ENCODE measurements around the gene GTF2B. TPM values are rescaled to one million over a fixed set of nuclear protein-coding genes. Genes with fewer than 3 reads are reported as not detected.
"Not testable (repeated sequence)": the region's sequence is repeated elsewhere in the genome, so short reads cannot be mapped to it uniquely, and the experiment has no call there.

Gene GTF2B
- total and polyA plus RNA-seq, 9 donors = 23.2 to 38.7 (median 25.5) TPM

- 97 to 100% (median 98%) methylated on average over 3 of the region's 3 CpGs for WGBS, 3 donors
Observed at GRCh38 chr1:88917321-88918025, 26.1 kb upstream of the GTF2B start.

GRCh38 chr1:88916883-88917282 lies 25.5 kb upstream of the GTF2B start:
- Histone ChIP-seq H3K27ac (no peak overlapping the region), H3K4me3 (no peak overlapping the region), H3K9me3 (peaks cover 0 to 7% of the 10 kb centered on the region in 2 donors), H3K4me1 (ENCODE audit: insufficient read depth) (no peaks in the 10 kb centered on the region), H3K36me3 (no peaks in the 10 kb centered on the region), H3K27me3 (no peaks in the 10 kb centered on the region)
- DNase-seq = no peak
- 0 to 79% (median 65%) methylated on average over 1 of the region's 1 CpG for WGBS, 3 donors
- intact Hi-C loops (cut with DNase I) = no loop called here
- TF ChIP-seq POLR2A (IDR thresholded peaks at IDR 0.05) (no peak), CTCF (IDR thresholded peaks at IDR 0.05) (no peak), EP300 (IDR thresholded peaks at IDR 0.05) (no peak)

More at GRCh38 chr1:88917321-88918025, 26.1 kb upstream of the GTF2B start:
- intact Hi-C loops (cut with DNase I) = no loop called here
- H3K9me3 ChIP-seq = peaks cover 0 to 7% of the 10 kb centered on the region in 2 donors
- H3K4me3 ChIP-seq = no peak overlapping the region
- H3K27ac ChIP-seq = no peak overlapping the region
- H3K4me1 ChIP-seq (ENCODE audit: insufficient read depth) = no peaks in the 10 kb centered on the region
- DNase-seq = no peak
- no peaks in the 10 kb centered on the region for H3K27me3 ChIP-seq
- H3K36me3 ChIP-seq = no peaks in the 10 kb centered on the region
- TF ChIP-seq POLR2A (IDR thresholded peaks at IDR 0.05) = no peak
- no peak for TF ChIP-seq EP300 (IDR thresholded peaks at IDR 0.05)
- TF ChIP-seq CTCF (IDR thresholded peaks at IDR 0.05) = no peak

- H3K36me3 ChIP-seq; H3K4me1 ChIP-seq (ENCODE audit: insufficient read depth); H3K9me3 ChIP-seq; H3K27me3 ChIP-seq; H3K4me3 ChIP-seq; H3K27ac ChIP-seq; intact Hi-C loops (cut with DNase I); DNase-seq: not testable (repeated sequence)
- 88 to 95% (median 93%) methylated on average over 9 of the region's 9 CpGs for WGBS, 3 donors
Observed at GRCh38 chr1:88911800-88912199, 20.4 kb upstream of the GTF2B start.

GRCh38 chr1:88911161-88911560 lies 19.8 kb upstream of the GTF2B start:
- WGBS, 3 donors = 59 to 77% (median 74%) methylated on average over 9 of the region's 9 CpGs
- H3K36me3 ChIP-seq = no peaks in the 10 kb centered on the region
- no peak overlapping the region for H3K27ac ChIP-seq
- intact Hi-C loops (cut with DNase I) = no loop called here
- H3K9me3 ChIP-seq = no peaks in the 10 kb centered on the region
- DNase-seq = no peak
- no peak overlapping the region for H3K4me3 ChIP-seq
- no peak for TF ChIP-seq EP300 (IDR thresholded peaks at IDR 0.05)
- no peak for TF ChIP-seq CTCF (IDR thresholded peaks at IDR 0.05)
- no peak for TF ChIP-seq POLR2A (IDR thresholded peaks at IDR 0.05)
- no peaks in the 10 kb centered on the region for H3K27me3 ChIP-seq
- H3K4me1 ChIP-seq (ENCODE audit: insufficient read depth) = no peaks in the 10 kb centered on the region

GRCh38 chr1:88910401-88910800 lies 19.0 kb upstream of the GTF2B start:
- H3K36me3 ChIP-seq = no peaks in the 10 kb centered on the region
- no peak overlapping the region for H3K4me3 ChIP-seq
- DNase-seq = no peak
- no peaks in the 10 kb centered on the region for H3K4me1 ChIP-seq (ENCODE audit: insufficient read depth)
- WGBS, 3 donors = 80 to 88% (median 83%) methylated on average over 1 of the region's 1 CpG
- no peaks in the 10 kb centered on the region for H3K9me3 ChIP-seq
- no peak overlapping the region for H3K27ac ChIP-seq
- H3K27me3 ChIP-seq = no peaks in the 10 kb centered on the region
- no peak for TF ChIP-seq CTCF (IDR thresholded peaks at IDR 0.05)
- TF ChIP-seq POLR2A (IDR thresholded peaks at IDR 0.05) = no peak
- TF ChIP-seq EP300 (IDR thresholded peaks at IDR 0.05) = no peak
- intact Hi-C loops (cut with DNase I) = no loop called here

Measured in ovary (tissue), 9 donors.